K562 (cell line): Measurements from ENCODE around the gene SLC13A3. TPM values are rescaled to one million over a fixed set of nuclear protein-coding genes. Genes with fewer than 3 reads are reported as not detected.
A peak's percentile ranks its signal among the peaks of the same experiment; 100 is the strongest.

Experiments
- ARID3A ChIP-seq: IDR thresholded peaks from 2 replicates; pipeline ENCODE4 v1.6.1; 2012; ENCODE audit warnings: low read depth, low read length, improper control_type of control experiment, borderline replicate concordance
- ARNT ChIP-seq, 2 experiments: fragments of 450-650 bp; IDR thresholded peaks; 2 replicates each; pipeline ENCODE4 v1.6.1; 2016; ENCODE audit warnings: mild to moderate bottlenecking in 1 of 2
- CBX3 ChIP-seq, 2 experiments: IDR thresholded peaks; 1 replicate in 1 of 2; 2 replicates in 1 of 2; pipeline ENCODE4 v1.6.1; 2012; ENCODE audit warnings: inconsistent platforms in 2 of 2, low read length in 2 of 2, borderline replicate concordance in 1 of 2, control low read depth in 1 of 2
- CHD4 ChIP-seq: fragments of 200-600 bp; sonication (generic); IDR thresholded peaks from 3 replicates; pipeline ENCODE4 v1.6.1; 2012; ENCODE audit warnings: low read depth, mild to moderate bottlenecking, mixed read lengths, low read length, inconsistent platforms; ENCODE audit not compliant: insufficient read depth, insufficient replicate concordance, poor library complexity, severe bottlenecking
- E2F5 ChIP-seq: sonication (generic); formaldehyde crosslinking; IDR thresholded peaks from 2 replicates; pipeline ENCODE4 v1.8.0; 2022; ENCODE audit warnings: mild to moderate bottlenecking, missing genetic modification reagents
- ETV6 ChIP-seq, 3 experiments: fragments of 150-350 bp in 1 of 3; sonication (generic) in 1 of 3; formaldehyde crosslinking in 1 of 3; IDR thresholded peaks; 2 replicates each; pipeline versions ENCODE4 v1.6.1 to v1.8.0; 2014 to 2022; ENCODE audit warnings: borderline replicate concordance in 2 of 3, low read depth in 2 of 3, antibody characterized with exemption in 1 of 3, low read length in 1 of 3, mild to moderate bottlenecking in 1 of 3, missing genetic modification reagents in 1 of 3
- ILK ChIP-seq: fragments of 450-650 bp; IDR thresholded peaks from 2 replicates; pipeline ENCODE4 v1.6.1; 2016; ENCODE audit warnings: missing genetic modification characterization, low read depth, mild to moderate bottlenecking, missing compliant biosample characterization, moderate library complexity, borderline replicate concordance
- NKRF ChIP-seq: fragments of 450-650 bp; IDR thresholded peaks from 2 replicates; pipeline ENCODE4 v1.6.1; 2016; ENCODE audit warnings: borderline replicate concordance
- NR4A1 ChIP-seq, 2 experiments: fragments of 250-450 bp in 1 of 2; fragments of 450-650 bp in 1 of 2; sonication (Bioruptor Pico) in 1 of 2; IDR thresholded peaks; 2 replicates each; pipeline versions ENCODE4 v1.4.0 to v1.6.1; 2016 to 2020; ENCODE audit warnings: mild to moderate bottlenecking in 2 of 2, missing compliant biosample characterization in 1 of 2, missing genetic modification characterization in 1 of 2, moderate library complexity in 1 of 2
- OTX1 ChIP-seq: fragments of 450-650 bp; formaldehyde crosslinking; IDR thresholded peaks from 2 replicates; pipeline ENCODE4 v1.4.0; 2022; ENCODE audit warnings: mild to moderate bottlenecking
- PHF21A ChIP-seq: fragments of 450-650 bp; IDR thresholded peaks from 2 replicates; pipeline ENCODE4 v1.6.1; 2017; ENCODE audit warnings: low read depth, borderline replicate concordance
- PRDM10 ChIP-seq: fragments of 450-650 bp; IDR thresholded peaks from 2 replicates; pipeline ENCODE4 v1.6.1; 2018; ENCODE audit not compliant: partially characterized antibody
- TSC22D4 ChIP-seq: fragments of 450-650 bp; IDR thresholded peaks from 2 replicates; pipeline ENCODE4 v1.6.1; 2016; ENCODE audit warnings: missing genetic modification characterization, missing biosample characterization, control low read depth
- XRCC5 ChIP-seq: fragments of 200-400 bp; formaldehyde crosslinking; IDR thresholded peaks from 2 replicates; pipeline ENCODE4 v1.6.1; 2017; ENCODE audit warnings: low read depth, mild to moderate bottlenecking, low read length
- ZBTB8A ChIP-seq: fragments of 450-650 bp; IDR thresholded peaks from 2 replicates; pipeline ENCODE4 v1.6.1; 2018; ENCODE audit warnings: mild to moderate bottlenecking, moderate library complexity; ENCODE audit not compliant: partially characterized antibody
- ZNF146 ChIP-seq: IDR thresholded peaks from one replicate; pipeline ENCODE4 v1.6.1; 2018; ENCODE audit warnings: missing compliant biosample characterization; ENCODE audit not compliant: unreplicated experiment
- ZNF224 ChIP-seq: sonication (generic); formaldehyde crosslinking; IDR thresholded peaks from 2 replicates; pipeline ENCODE4 v1.8.0; 2022; ENCODE audit warnings: mild to moderate bottlenecking, missing genetic modification reagents
- polyA plus RNA-seq, 8 experiments: library from polyadenylated mRNA; depleted of rRNA in 4 of 8; stranded (reverse) in 5 of 8; unstranded in 3 of 8; fragments of >200 nt; fragmentation: Nextera tagmentation in 2 of 8; fragmentation: Illumina TruSeq in 1 of 8; extraction: Ambion mirVana in 2 of 8; extraction: Trizol in 1 of 8; gene quantifications; 2 replicates each; pipeline versions ENCODE4 v1.2.1 to v1.2.3, GENCODE V29; 2011 to 2014; ENCODE audit warnings: inconsistent platforms in 1 of 8, missing spikeins in 1 of 8
- total RNA-seq, 7 experiments: library from RNA; depleted of rRNA in 6 of 7; stranded (reverse); fragments of >200 nt in 6 of 7; fragmentation: Illumina TruSeq in 2 of 7; extraction: Trizol in 2 of 7; gene quantifications; 2 replicates each; pipeline versions ENCODE4 v1.2.1 to v1.2.3, GENCODE V29; 2011 to 2021; ENCODE audit warnings: low replicate concordance in 1 of 7

SLC13A3 gene
- total and polyA plus RNA-seq, 9 of the 15 experiments (the other 6 are each of a cell fraction or from before 2014, with no cell fraction given) = 5.5 to 16.4 (median 8.5) TPM

GRCh38 chr20:46689082-46689753, 38.0 kb upstream of the SLC13A3 start, which contains the start of gene TP53RK (continued):
- TF ChIP-seq E2F5 (CRISPR knock-in tag) (no peak), ARNT (IDR thresholded peaks at IDR 0.05) (no peak), CBX3 (IDR thresholded peaks at IDR 0.05; ENCODE audit: borderline replicate concordance in 1 of 2, low read length in 2 of 2) (no peak), NR4A1 (CRISPR knock-in tag; IDR thresholded peaks at IDR 0.05) (no peak), NR4A1 (tag; IDR thresholded peaks at IDR 0.05) (0 out of 2 replicates have a peak, but pooled peaks have one; percentile 20), OTX1 (CRISPR knock-in tag) (no peak), ZNF146 (CRISPR knock-in tag) (no peak), ILK (tag) (no peak), ZNF224 (CRISPR knock-in tag) (no peak), ETV6 (IDR thresholded peaks at IDR 0.05; ENCODE audit: borderline replicate concordance in 1 of 2, low read depth in 2 of 2, low read length in 1 of 2) (no peak), ETV6 (CRISPR knock-in tag; IDR thresholded peaks at IDR 0.05; ENCODE audit: borderline replicate concordance) (no peak), ARID3A (no peak), CHD4 (no peak), PRDM10 (peak; percentile 10), ZBTB8A (no peak), PHF21A (no peak), NKRF (peak; percentile 74; the same call in 1 of the 2 replicates), TSC22D4 (tag) (no peak), XRCC5 (no peak)
